ENCODE measurements around the gene DLGAP1.

Gene DLGAP1

GRCh38 chr18:4102901-4103300, 352.2 kb downstream of the DLGAP1 start:
- H4K20me1 ChIP-seq (ENCODE audit: low read depth, low read length): no peaks in the 10 kb centered on the region
- H3K9me2 ChIP-seq (replicated peaks; ENCODE audit: insufficient read depth, low read length): no peaks in the 10 kb centered on the region
- no peak overlapping the region for H3K9ac ChIP-seq (ENCODE audit: low read length)
- H3K4me2 ChIP-seq (ENCODE audit: low read depth, low read length, poor library complexity, severe bottlenecking): no peak overlapping the region
- no peak overlapping the region for H3K27ac ChIP-seq (ENCODE audit: low read depth, low read length)
- H3K4me3 ChIP-seq (ENCODE audit: insufficient read depth, low read length, poor library complexity, severe bottlenecking): no peak overlapping the region
- H3F3A ChIP-seq (ENCODE audit: insufficient read depth): no peaks in the 10 kb centered on the region
- H3K9me3 ChIP-seq (ENCODE audit: insufficient read depth, low read length): no peaks in the 10 kb centered on the region
- no peaks in the 10 kb centered on the region for H3K36me3 ChIP-seq (ENCODE audit: low read length)
- H3K79me2 ChIP-seq (ENCODE audit: insufficient read depth, low read length): no peaks in the 10 kb centered on the region
- TF ChIP-seq EZH2phosphoT487 (conservative IDR thresholded peaks at IDR 0.05; ENCODE audit: low read length) (no peak), CTCF (IDR thresholded peaks at IDR 0.05; ENCODE audit: insufficient read depth, low read length, poor library complexity, severe bottlenecking) (no peak)
- no peak overlapping the region for H2AFZ ChIP-seq (ENCODE audit: low read depth, low read length, severe bottlenecking)
- no peaks in the 10 kb centered on the region for H3K27me3 ChIP-seq (ENCODE audit: low read length)

- Histone ChIP-seq H3K9me3 (ENCODE audit: insufficient read depth, low read length) (no peaks in the 10 kb centered on the region), H4K20me1 (ENCODE audit: low read depth, low read length) (no peaks in the 10 kb centered on the region), H2AFZ (ENCODE audit: low read depth, low read length, severe bottlenecking) (no peak overlapping the region), H3K4me3 (ENCODE audit: insufficient read depth, low read length, poor library complexity, severe bottlenecking) (no peak overlapping the region), H3K9ac (ENCODE audit: low read length) (no peak overlapping the region), H3K79me2 (ENCODE audit: insufficient read depth, low read length) (no peaks in the 10 kb centered on the region), H3K4me2 (ENCODE audit: low read depth, low read length, poor library complexity, severe bottlenecking) (no peak overlapping the region), H3K27me3 (ENCODE audit: low read length) (no peaks in the 10 kb centered on the region), H3K27ac (ENCODE audit: low read depth, low read length) (no peak overlapping the region), H3F3A (ENCODE audit: insufficient read depth) (no peaks in the 10 kb centered on the region), H3K36me3 (ENCODE audit: low read length) (no peaks in the 10 kb centered on the region), H3K9me2 (replicated peaks; ENCODE audit: insufficient read depth, low read length) (no peaks in the 10 kb centered on the region)
- TF ChIP-seq CTCF (IDR thresholded peaks at IDR 0.05; ENCODE audit: insufficient read depth, low read length, poor library complexity, severe bottlenecking) (no peak), EZH2phosphoT487 (conservative IDR thresholded peaks at IDR 0.05; ENCODE audit: low read length) (no peak)
These were observed 354.1 kb downstream of the DLGAP1 start for GRCh38 chr18:4101009-4101408.

GRCh38 chr18:4096486-4096885, 358.6 kb downstream of the DLGAP1 start:
- H2AFZ ChIP-seq (ENCODE audit: low read depth, low read length, severe bottlenecking): no peak overlapping the region
- H3K9me2 ChIP-seq (replicated peaks; ENCODE audit: insufficient read depth, low read length): no peaks in the 10 kb centered on the region
- H3F3A ChIP-seq (ENCODE audit: insufficient read depth): no peaks in the 10 kb centered on the region
- no peak overlapping the region for H3K9ac ChIP-seq (ENCODE audit: low read length)
- no peaks in the 10 kb centered on the region for H3K79me2 ChIP-seq (ENCODE audit: insufficient read depth, low read length)
- no peak overlapping the region for H3K4me3 ChIP-seq (ENCODE audit: insufficient read depth, low read length, poor library complexity, severe bottlenecking)
- no peak overlapping the region for H3K4me2 ChIP-seq (ENCODE audit: low read depth, low read length, poor library complexity, severe bottlenecking)
- no peaks in the 10 kb centered on the region for H4K20me1 ChIP-seq (ENCODE audit: low read depth, low read length)
- no peaks in the 10 kb centered on the region for H3K9me3 ChIP-seq (ENCODE audit: insufficient read depth, low read length)
- TF ChIP-seq CTCF (IDR thresholded peaks at IDR 0.05; ENCODE audit: insufficient read depth, low read length, poor library complexity, severe bottlenecking) (no peak), EZH2phosphoT487 (conservative IDR thresholded peaks at IDR 0.05; ENCODE audit: low read length) (no peak)
- no peaks in the 10 kb centered on the region for H3K27me3 ChIP-seq (ENCODE audit: low read length)
- no peaks in the 10 kb centered on the region for H3K36me3 ChIP-seq (ENCODE audit: low read length)
- no peak overlapping the region for H3K27ac ChIP-seq (ENCODE audit: low read depth, low read length)
